Mesenchymal stem cell (in vitro differentiated cells and primary cell): Measurements from ENCODE around the gene FRMD4A.
A peak's percentile ranks its signal among the peaks of the same experiment; 100 is the strongest.

Experiments
- DNase-seq: peaks from one replicate; pipeline ENCODE4 v3.0.0-alpha.2; 2013
- H2AFZ ChIP-seq: one replicate; pipeline ENCODE4 v1.6.1; 2013; ENCODE audit warnings: low read depth, mild to moderate bottlenecking, control low read depth, inconsistent platforms, low read length, moderate library complexity
- H2AK5ac ChIP-seq: 2 replicates; pipeline ENCODE4 v1.6.1; 2013; ENCODE audit warnings: low read length, moderate library complexity, mild to moderate bottlenecking, inconsistent platforms; ENCODE audit not compliant: severe bottlenecking
- H2BK120ac ChIP-seq: one replicate; pipeline ENCODE4 v1.6.1; 2013; ENCODE audit warnings: low read depth, mild to moderate bottlenecking, inconsistent platforms, low read length, moderate library complexity
- H2BK12ac ChIP-seq, 2 experiments: one replicate each; pipeline ENCODE4 v1.6.1; 2013; ENCODE audit warnings: inconsistent platforms in 2 of 2, low read length in 2 of 2, mild to moderate bottlenecking in 2 of 2, moderate library complexity in 2 of 2, control low read depth in 1 of 2
- H2BK15ac ChIP-seq: one replicate; pipeline ENCODE4 v1.6.1; 2013; ENCODE audit warnings: mild to moderate bottlenecking, low read depth, inconsistent platforms; ENCODE audit not compliant: poor library complexity, severe bottlenecking
- H2BK5ac ChIP-seq: 2 replicates; pipeline ENCODE4 v1.6.1; 2013; ENCODE audit warnings: low read depth, mild to moderate bottlenecking, low read length, control low read depth, inconsistent platforms; ENCODE audit not compliant: poor library complexity, severe bottlenecking
- H3K14ac ChIP-seq, 2 experiments: one replicate each; pipeline ENCODE4 v1.6.1; 2013; ENCODE audit warnings: inconsistent platforms in 2 of 2, low read length in 2 of 2, control low read depth in 1 of 2, mild to moderate bottlenecking in 1 of 2, moderate library complexity in 1 of 2
- H3K18ac ChIP-seq, 2 experiments: one replicate each; pipeline ENCODE4 v1.6.1; 2013; ENCODE audit warnings: inconsistent platforms in 2 of 2, low read length in 2 of 2, control low read depth in 1 of 2, low read depth in 1 of 2, mild to moderate bottlenecking in 1 of 2
- H3K23ac ChIP-seq, 2 experiments: one replicate each; pipeline ENCODE4 v1.6.1; 2013; ENCODE audit warnings: inconsistent platforms in 2 of 2, low read length in 2 of 2, mild to moderate bottlenecking in 2 of 2, moderate library complexity in 2 of 2, control low read depth in 1 of 2
- H3K27ac ChIP-seq: 2 replicates; pipeline ENCODE4 v1.5.1; 2013; ENCODE audit warnings: mild to moderate bottlenecking, moderate library complexity, low read length, control low read depth, inconsistent platforms; ENCODE audit not compliant: poor library complexity, severe bottlenecking
- H3K27me3 ChIP-seq, 2 experiments: 2 replicates each; pipeline versions ENCODE4 v1.6.1 to v1.7.0; 2013; ENCODE audit warnings: low read length in 2 of 2, mild to moderate bottlenecking in 2 of 2, moderate library complexity in 2 of 2, control low read depth in 1 of 2, inconsistent platforms in 1 of 2; ENCODE audit not compliant: control insufficient read depth in 1 of 2, insufficient read depth in 1 of 2
- H3K36me3 ChIP-seq, 2 experiments: 2 replicates each; pipeline versions ENCODE4 v1.6.1 to v1.7.0; 2013; ENCODE audit warnings: low read length in 2 of 2, control low read depth in 1 of 2, inconsistent platforms in 1 of 2, low read depth in 1 of 2, mild to moderate bottlenecking in 1 of 2; ENCODE audit not compliant: insufficient read depth in 2 of 2, control insufficient read depth in 1 of 2
- H3K4ac ChIP-seq, 2 experiments: one replicate each; pipeline ENCODE4 v1.6.1; 2013; ENCODE audit warnings: inconsistent platforms in 2 of 2, low read length in 2 of 2, mild to moderate bottlenecking in 2 of 2, moderate library complexity in 2 of 2, control low read depth in 1 of 2, low read depth in 1 of 2
- H3K4me1 ChIP-seq: 2 replicates; pipeline ENCODE4 v1.6.1; 2013; ENCODE audit warnings: low read depth, low read length, control low read depth; ENCODE audit not compliant: control insufficient read depth, insufficient read depth
- H3K4me2 ChIP-seq: 2 replicates; pipeline ENCODE4 v1.6.1; 2013; ENCODE audit warnings: low read length, mild to moderate bottlenecking, inconsistent platforms; ENCODE audit not compliant: poor library complexity, severe bottlenecking
- H3K4me3 ChIP-seq, 2 experiments: 2 replicates each; pipeline versions ENCODE4 v1.5.1 to v1.7.0; 2013; ENCODE audit warnings: low read length in 2 of 2, mild to moderate bottlenecking in 2 of 2, control low read depth in 1 of 2, low read depth in 1 of 2; ENCODE audit not compliant: insufficient read depth in 1 of 2
- H3K79me1 ChIP-seq: replicated peaks from 2 replicates; pipeline ENCODE4 v1.6.1; 2013; ENCODE audit warnings: mild to moderate bottlenecking, control low read depth, low read length, inconsistent platforms; ENCODE audit not compliant: poor library complexity, severe bottlenecking
- H3K9ac ChIP-seq: 2 replicates; pipeline ENCODE4 v1.7.0; 2013; ENCODE audit warnings: mild to moderate bottlenecking, low read length, moderate library complexity
- H3K9me3 ChIP-seq: 2 replicates; pipeline ENCODE4 v1.7.0; 2013; ENCODE audit warnings: mild to moderate bottlenecking, low read length; ENCODE audit not compliant: control insufficient read depth
- H4K8ac ChIP-seq: one replicate; pipeline ENCODE4 v1.6.1; 2013; ENCODE audit warnings: inconsistent platforms, mild to moderate bottlenecking, low read length, moderate library complexity
- H4K91ac ChIP-seq: one replicate; pipeline ENCODE4 v1.6.1; 2013; ENCODE audit warnings: mild to moderate bottlenecking, low read length, inconsistent platforms
- WGBS: methylation state at CpG from one replicate; pipeline ENCODE4 v1.1.7; 2013; ENCODE audit warnings: mixed read lengths; 5-methylcytosine and 5-hydroxymethylcytosine counted together

The FRMD4A gene

DNA sequence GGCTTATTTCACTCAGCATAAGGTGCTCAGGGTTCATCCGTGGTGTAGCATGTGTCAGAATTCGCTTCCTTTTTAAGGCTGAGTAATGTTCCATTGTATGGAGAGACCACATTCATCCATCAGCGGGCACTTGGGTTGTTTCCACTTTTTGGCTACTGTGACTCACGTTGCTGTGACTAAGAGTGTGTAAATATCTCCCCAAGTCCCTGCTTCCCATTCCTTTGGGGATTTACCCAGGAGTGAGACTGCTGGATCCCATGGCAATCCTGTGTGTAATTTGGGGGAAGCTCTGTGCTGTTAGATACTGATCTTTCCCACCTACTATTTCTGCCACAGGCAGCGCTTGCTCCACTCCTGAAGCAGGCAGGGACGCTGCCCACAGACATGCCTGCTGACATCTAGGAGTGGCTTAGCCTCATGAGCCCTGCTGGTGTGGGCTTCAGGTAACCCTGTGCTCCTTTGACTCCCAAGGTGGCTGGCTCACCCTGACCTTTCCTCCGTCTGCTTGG lies 346.0 kb downstream of the FRMD4A start:
- Histone ChIP-seq H2AFZ (no peak overlapping the region), H4K8ac (peak overlapping the region; percentile 47), H2AK5ac (peak overlapping the region; percentile 1), H3K4me1 (peaks cover 5% of the 10 kb centered on the region), H3K18ac (peak overlapping the region; percentile 68 to 69), H3K23ac (peak overlapping the region in 1 of 2 experiments; percentile 18), H2BK15ac (peak overlapping the region; percentile 29), H3K79me1 (peaks cover 7% of the 10 kb centered on the region), H3K4me2 (no peak overlapping the region), H2BK5ac (no peak overlapping the region), H3K9me3 (no peaks in the 10 kb centered on the region), H3K27ac (no peak overlapping the region), H3K14ac (no peak overlapping the region), H3K9ac (peak overlapping the region; percentile 28), H3K4me3 (no peak overlapping the region), H2BK12ac (peak overlapping the region; percentile 47 to 50), H3K4ac (peak overlapping the region in 1 of 2 experiments; percentile 27), H3K36me3 (no peaks in the 10 kb centered on the region), H4K91ac (peak overlapping the region; percentile 20), H2BK120ac (peak overlapping the region; percentile 2), H3K27me3 (no peaks in the 10 kb centered on the region)
- 27% methylated on average over 7 of the region's 7 CpGs for whole genome bisulfite sequencing
- DNase-seq, result peak; percentile 94

DNA sequence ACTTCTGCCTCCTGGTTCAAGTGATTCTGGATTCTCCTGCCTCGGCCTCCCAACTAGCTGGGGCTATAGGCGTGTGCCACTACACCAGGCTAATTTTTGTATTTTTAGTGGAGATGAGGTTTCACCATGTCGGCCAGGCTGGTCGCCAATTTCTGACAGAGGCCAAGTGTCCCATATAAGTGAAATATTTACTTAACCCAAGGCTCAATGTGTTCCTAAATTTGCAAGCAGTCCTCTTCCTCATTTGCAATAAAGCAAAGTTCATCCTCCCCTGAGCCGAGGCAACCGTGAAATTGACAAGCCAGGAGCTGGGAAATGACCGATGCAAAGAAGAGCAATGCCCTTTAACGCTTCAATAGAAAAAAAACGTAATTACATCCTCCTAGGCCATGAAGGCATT lies 347.7 kb downstream of the FRMD4A start:
- H4K8ac ChIP-seq, result no peak overlapping the region
- H3K79me1 ChIP-seq, result peaks cover 7% of the 10 kb centered on the region
- no peak overlapping the region for H2BK15ac ChIP-seq
- WGBS, result 95% methylated on average over 9 of the region's 9 CpGs
- H2AK5ac ChIP-seq, result no peak overlapping the region
- no peak overlapping the region for H4K91ac ChIP-seq
- H3K27ac ChIP-seq, result no peak overlapping the region
- no peak overlapping the region for H3K18ac ChIP-seq
- H3K4me2 ChIP-seq, result no peak overlapping the region
- H2BK5ac ChIP-seq, result no peak overlapping the region
- H3K9ac ChIP-seq, result no peak overlapping the region
- no peak for DNase-seq
- H3K27me3 ChIP-seq, result no peaks in the 10 kb centered on the region
- H3K36me3 ChIP-seq, result no peaks in the 10 kb centered on the region
- no peak overlapping the region for H3K4ac ChIP-seq
- H3K23ac ChIP-seq, result no peak overlapping the region
- no peak overlapping the region for H3K4me3 ChIP-seq
- H3K14ac ChIP-seq, result no peak overlapping the region
- H2BK12ac ChIP-seq, result no peak overlapping the region
- H3K4me1 ChIP-seq, result peaks cover 5% of the 10 kb centered on the region
- H3K9me3 ChIP-seq, result no peaks in the 10 kb centered on the region
- no peak overlapping the region for H2AFZ ChIP-seq
- no peak overlapping the region for H2BK120ac ChIP-seq

DNA sequence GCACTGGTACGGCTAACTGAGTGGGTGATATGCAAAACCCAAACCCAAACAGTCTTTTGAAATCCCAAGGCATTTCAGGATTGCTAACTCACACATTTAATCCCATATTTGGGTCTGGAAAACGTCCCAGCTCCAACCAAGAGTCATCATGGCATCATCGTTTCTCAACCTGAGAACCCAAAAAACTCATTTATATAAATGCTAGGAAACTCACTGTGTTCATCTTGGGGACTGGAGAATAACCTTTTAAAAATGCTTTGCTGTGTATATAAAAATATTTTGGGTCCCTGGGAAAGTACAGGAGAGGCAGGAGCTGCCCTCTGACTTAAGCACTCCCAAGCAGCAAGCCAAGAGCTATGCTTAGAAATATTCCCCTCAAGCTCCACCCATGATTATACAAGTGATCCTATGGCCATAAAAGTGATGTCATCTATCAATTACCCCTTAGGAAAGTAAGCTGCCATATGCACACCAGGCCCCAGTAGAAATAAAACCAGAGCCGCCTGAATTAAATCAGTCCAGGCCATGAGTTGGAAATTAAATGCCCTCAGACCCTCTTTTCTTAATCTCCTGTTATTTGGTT lies 352.1 kb downstream of the FRMD4A start:
- Histone ChIP-seq H3K18ac (no peak overlapping the region), H3K14ac (no peak overlapping the region), H4K8ac (no peak overlapping the region), H2AK5ac (no peak overlapping the region), H3K27ac (no peak overlapping the region), H2BK12ac (no peak overlapping the region), H2AFZ (no peak overlapping the region), H3K36me3 (no peaks in the 10 kb centered on the region), H3K4me2 (no peak overlapping the region), H3K4me3 (no peak overlapping the region), H3K9ac (peak overlapping the region; percentile 39), H2BK15ac (no peak overlapping the region), H3K27me3 (no peaks in the 10 kb centered on the region), H3K23ac (no peak overlapping the region), H4K91ac (no peak overlapping the region), H3K79me1 (no peaks in the 10 kb centered on the region), H2BK120ac (no peak overlapping the region), H2BK5ac (no peak overlapping the region), H3K9me3 (no peaks in the 10 kb centered on the region), H3K4ac (no peak overlapping the region), H3K4me1 (peaks cover 1% of the 10 kb centered on the region)
- 60% methylated on average over 3 of the region's 4 CpGs for WGBS
- DNase-seq, result peak; percentile 51

GRCh38 chr10:13977861-13978532 lies 352.7 kb downstream of the FRMD4A start:
- Histone ChIP-seq H2BK5ac (no peak overlapping the region), H3K79me1 (no peaks in the 10 kb centered on the region), H2BK120ac (no peak overlapping the region), H3K9ac (peak overlapping the region; percentile 20), H3K4me3 (no peak overlapping the region), H4K91ac (no peak overlapping the region), H2BK15ac (no peak overlapping the region), H3K4ac (no peak overlapping the region), H3K4me1 (peaks cover 1% of the 10 kb centered on the region), H3K9me3 (no peaks in the 10 kb centered on the region), H2BK12ac (no peak overlapping the region), H3K27ac (no peak overlapping the region), H4K8ac (peak overlapping the region; percentile 47), H2AFZ (no peak overlapping the region), H2AK5ac (no peak overlapping the region), H3K18ac (no peak overlapping the region), H3K23ac (no peak overlapping the region), H3K4me2 (no peak overlapping the region), H3K27me3 (no peaks in the 10 kb centered on the region), H3K36me3 (no peaks in the 10 kb centered on the region), H3K14ac (no peak overlapping the region)
- 84% methylated on average over 3 of the region's 3 CpGs for WGBS
- DNase-seq, result no peak
